HCT116 (cell line): ENCODE results near the gene SLCO2A1.

Experiments
- CEBPB ChIP-seq: IDR thresholded peaks from 2 replicates; pipeline ENCODE4 v1.6.1; 2012; ENCODE audit warnings: low read depth
- EGR1 ChIP-seq: IDR thresholded peaks from 2 replicates; pipeline ENCODE4 v1.6.1; 2012; ENCODE audit warnings: low read depth
- EZH2 ChIP-seq: fragments of 200-600 bp; sonication (generic); IDR thresholded peaks from 2 replicates; pipeline ENCODE4 v1.6.1; 2017; ENCODE audit warnings: antibody characterized with exemption, mixed run types
- EZH2phosphoT487 ChIP-seq: fragments of 200-600 bp; IDR thresholded peaks from 2 replicates; pipeline ENCODE4 v1.6.1; 2018; ENCODE audit warnings: antibody characterized with exemption, borderline replicate concordance
- FOSL1 ChIP-seq: IDR thresholded peaks from 2 replicates; pipeline ENCODE4 v1.6.1; 2012; ENCODE audit warnings: low read depth
- MAX ChIP-seq: IDR thresholded peaks from 2 replicates; pipeline ENCODE4 v1.6.1; 2012
- POLR2A ChIP-seq: IDR thresholded peaks from 2 replicates; pipeline ENCODE4 v1.7.0; 2011; ENCODE audit warnings: borderline replicate concordance; ENCODE audit not compliant: insufficient read depth, insufficient read length; ENCODE audit errors: extremely low read depth
- SP1 ChIP-seq: IDR thresholded peaks from 2 replicates; pipeline ENCODE4 v1.6.1; 2012; ENCODE audit warnings: low read depth
- TCF7L2 ChIP-seq: IDR thresholded peaks from 2 replicates; pipeline ENCODE4 v1.7.0; 2011; ENCODE audit warnings: borderline replicate concordance, inconsistent platforms; ENCODE audit not compliant: insufficient read depth, insufficient read length; ENCODE audit errors: extremely low read depth
- YY1 ChIP-seq: IDR thresholded peaks from 2 replicates; pipeline ENCODE4 v1.6.1; 2011; ENCODE audit warnings: low read length, low read depth, moderate library complexity, mild to moderate bottlenecking; ENCODE audit not compliant: insufficient replicate concordance; ENCODE audit errors: extremely low read depth
- ZNF274 ChIP-seq: fragments of 200-500 bp; sonication (Bioruptor generic); IDR thresholded peaks from 2 replicates; pipeline ENCODE4 v1.6.1; 2014; ENCODE audit warnings: mild to moderate bottlenecking, low read depth, low read length, inconsistent platforms
- TF ChIP-seq, protein P1 (sequence below), 3 experiments: fragments of 200-600 bp in 1 of 3; sonication (generic) in 1 of 3; IDR thresholded peaks in 2 of 3; conservative IDR thresholded peaks in 1 of 3; 2 replicates each; pipeline ENCODE4 v1.5.1; 2012 to 2017; ENCODE audit warnings: low read depth in 2 of 3, low read length in 2 of 3, antibody characterized with exemption in 1 of 3, borderline replicate concordance in 1 of 3, control low read depth in 1 of 3, mild to moderate bottlenecking in 1 of 3, mixed read lengths in 1 of 3, mixed run types in 1 of 3, moderate library complexity in 1 of 3; ENCODE audit not compliant: insufficient read depth in 1 of 3

DNA sequence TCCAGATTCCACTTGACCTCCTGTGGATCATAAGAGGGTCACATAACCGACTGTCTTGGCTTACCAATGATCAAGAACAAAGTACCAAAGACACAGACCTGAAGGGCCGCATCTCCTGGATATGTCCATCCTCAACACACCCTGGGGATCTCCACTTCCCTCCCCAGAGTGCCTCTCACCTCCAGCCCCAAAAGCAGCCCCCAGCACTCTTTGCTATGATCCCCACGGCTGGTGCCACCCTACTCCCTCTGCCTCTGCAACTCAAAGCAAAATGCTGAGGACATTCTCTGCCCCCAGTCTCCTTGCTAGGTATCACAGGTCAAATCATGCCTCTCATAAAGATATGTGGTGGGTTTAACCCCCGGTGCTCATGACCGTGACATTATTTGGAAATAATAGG is 32.7 kb downstream of the SLCO2A1 start:
- TF ChIP-seq POLR2A (no peak), FOSL1 (no peak), MAX (no peak), CEBPB (no peak), ZNF274 (no peak), EZH2 (no peak), TCF7L2 (no peak), SP1 (no peak), EZH2phosphoT487 (no peak), YY1 (no peak), EGR1 (no peak)
- TF ChIP-seq, protein P1, sequence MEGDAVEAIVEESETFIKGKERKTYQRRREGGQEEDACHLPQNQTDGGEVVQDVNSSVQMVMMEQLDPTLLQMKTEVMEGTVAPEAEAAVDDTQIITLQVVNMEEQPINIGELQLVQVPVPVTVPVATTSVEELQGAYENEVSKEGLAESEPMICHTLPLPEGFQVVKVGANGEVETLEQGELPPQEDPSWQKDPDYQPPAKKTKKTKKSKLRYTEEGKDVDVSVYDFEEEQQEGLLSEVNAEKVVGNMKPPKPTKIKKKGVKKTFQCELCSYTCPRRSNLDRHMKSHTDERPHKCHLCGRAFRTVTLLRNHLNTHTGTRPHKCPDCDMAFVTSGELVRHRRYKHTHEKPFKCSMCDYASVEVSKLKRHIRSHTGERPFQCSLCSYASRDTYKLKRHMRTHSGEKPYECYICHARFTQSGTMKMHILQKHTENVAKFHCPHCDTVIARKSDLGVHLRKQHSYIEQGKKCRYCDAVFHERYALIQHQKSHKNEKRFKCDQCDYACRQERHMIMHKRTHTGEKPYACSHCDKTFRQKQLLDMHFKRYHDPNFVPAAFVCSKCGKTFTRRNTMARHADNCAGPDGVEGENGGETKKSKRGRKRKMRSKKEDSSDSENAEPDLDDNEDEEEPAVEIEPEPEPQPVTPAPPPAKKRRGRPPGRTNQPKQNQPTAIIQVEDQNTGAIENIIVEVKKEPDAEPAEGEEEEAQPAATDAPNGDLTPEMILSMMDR (IDR thresholded peaks at IDR 0.05 in 2 of 3, conservative IDR thresholded peaks at IDR 0.05 in 1 of 3; ENCODE audit: borderline replicate concordance in 1 of 3, insufficient read depth in 1 of 3, low read depth in 2 of 3, low read length in 2 of 3): no peak
